HG02571 (cell line): ENCODE measurements around the gene STT3A.

Source experiments
- ATAC-seq: cut with Tn5 transposase; IDR thresholded peaks from one replicate; pipeline ENCODE4 v1.9.1; 2021; ENCODE audit warnings: mild to moderate bottlenecking, moderate library complexity; ENCODE audit not compliant: unreplicated experiment

Gene STT3A

GRCh38 chr11:125649465-125650166 lies 57.0 kb downstream of the STT3A start:
- no peak for ATAC-seq

DNA sequence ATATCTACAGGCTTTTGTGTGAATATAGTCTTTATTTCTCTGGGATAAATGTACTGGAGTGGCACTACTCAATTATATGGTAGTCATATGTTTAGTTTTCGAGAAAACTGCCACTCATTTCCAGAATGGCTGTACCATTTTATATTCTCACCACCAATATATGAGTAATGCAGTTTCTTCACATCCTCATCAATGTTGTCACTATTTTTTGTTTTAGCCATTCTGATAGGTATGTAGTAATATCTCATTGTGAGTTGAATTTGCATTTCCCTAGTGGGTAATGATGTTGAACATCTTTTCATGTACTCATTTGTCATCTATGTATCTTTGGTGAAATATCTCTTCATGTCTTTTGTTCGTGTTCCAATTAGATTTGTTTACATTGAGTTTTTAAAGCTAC lies 70.0 kb downstream of the STT3A start:
- ATAC-seq, result no peak

GRCh38 chr11:125663910-125664309 lies 71.3 kb downstream of the STT3A start:
- ATAC-seq, result no peak

- no peak for ATAC-seq
Observed at GRCh38 chr11:125667151-125667550, 74.5 kb downstream of the STT3A start.

DNA sequence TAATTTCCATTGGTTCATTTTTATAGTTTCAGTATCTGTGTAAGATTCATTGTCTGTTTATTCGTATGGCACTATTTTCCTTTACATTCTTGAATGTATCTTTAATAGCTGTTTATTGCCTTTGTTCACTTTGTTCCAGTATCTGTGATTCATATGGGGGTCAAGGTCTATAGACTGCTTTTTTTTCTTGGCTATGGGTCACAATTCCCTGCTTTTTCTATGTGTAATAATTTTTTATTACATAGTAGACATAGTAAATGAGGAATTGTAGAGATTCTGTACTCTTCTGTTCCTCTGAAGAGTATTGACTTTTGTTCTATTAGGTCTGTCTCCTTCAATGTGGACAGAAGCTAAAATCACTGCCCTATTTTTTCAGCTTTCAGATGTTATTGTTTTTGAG lies 77.5 kb downstream of the STT3A start:
- no peak for ATAC-seq

GRCh38 chr11:125671561-125671960 lies 78.9 kb downstream of the STT3A start:
- ATAC-seq, result no peak
